ENCODE data around the gene ADAMTSL2.

GRCh38 chr9:133529874-133530273 is 4.6 kb upstream of the ADAMTSL2 start:
- no peak for TF ChIP-seq CTCF (optimal IDR thresholded peaks at IDR 0.05 in 1 of 3, IDR thresholded peaks at IDR 0.05 in 1 of 3, conservative IDR thresholded peaks at IDR 0.05 in 1 of 3; ENCODE audit: extremely low read depth in 1 of 3, insufficient read depth in 2 of 3, low read length in 3 of 3)
- TF ChIP-seq EZH2 (IDR thresholded peaks at IDR 0.05; ENCODE audit: low read length), result no peak
